Endometrial microvascular endothelial cells (primary cell): Measurements from ENCODE around the gene LIN54. TPM values are rescaled to one million over a fixed set of nuclear protein-coding genes. Genes with fewer than 3 reads are reported as not detected.
"Not testable (repeated sequence)": the region's sequence is repeated elsewhere in the genome, so short reads cannot be mapped to it uniquely, and the experiment has no call there.

Source experiments
- in situ Hi-C: cut with HindIII; loops from 2 replicates; pipeline ENCODE4 v1.10.0; 2017; ENCODE audit warnings: low sequenced_read_pairs, low pct_unique_long_range_greater_than_20kb; ENCODE audit errors: inconsistent ontology term
- total RNA-seq: library from RNA; depleted of rRNA; stranded (reverse); fragments of >200 nt; gene quantifications from one replicate; pipeline ENCODE4 v1.2.3, GENCODE V29; 2015; ENCODE audit errors: inconsistent ontology term

LIN54 gene
- total RNA-seq, 1 donor from 2014 or later, result 12.8 TPM

GRCh38 chr4:83013902-83014301, 3.3 kb upstream of the LIN54 start:
- in situ Hi-C loops, result no loop called here

DNA sequence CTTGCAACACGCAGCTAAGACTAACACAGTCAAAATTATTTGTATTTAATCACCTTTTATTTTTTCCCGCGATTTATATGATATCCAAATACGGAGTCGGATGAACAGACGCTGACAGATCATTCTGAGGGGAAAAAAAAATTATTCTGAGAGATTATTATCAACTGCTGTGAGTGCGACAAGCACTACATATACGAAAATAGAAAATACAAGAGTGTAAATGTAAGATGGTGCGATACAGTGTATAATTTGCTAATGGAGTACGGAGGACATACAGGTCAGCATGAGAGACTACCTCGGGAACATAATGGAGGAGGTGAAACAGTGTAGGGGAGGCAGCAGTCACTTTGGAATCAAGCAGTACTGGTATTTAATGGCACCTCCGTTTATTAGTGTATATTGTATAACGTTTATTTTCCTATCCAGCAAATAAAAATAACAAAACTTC, 2.8 kb upstream of the LIN54 start:
- in situ Hi-C loops, result no loop called here

DNA sequence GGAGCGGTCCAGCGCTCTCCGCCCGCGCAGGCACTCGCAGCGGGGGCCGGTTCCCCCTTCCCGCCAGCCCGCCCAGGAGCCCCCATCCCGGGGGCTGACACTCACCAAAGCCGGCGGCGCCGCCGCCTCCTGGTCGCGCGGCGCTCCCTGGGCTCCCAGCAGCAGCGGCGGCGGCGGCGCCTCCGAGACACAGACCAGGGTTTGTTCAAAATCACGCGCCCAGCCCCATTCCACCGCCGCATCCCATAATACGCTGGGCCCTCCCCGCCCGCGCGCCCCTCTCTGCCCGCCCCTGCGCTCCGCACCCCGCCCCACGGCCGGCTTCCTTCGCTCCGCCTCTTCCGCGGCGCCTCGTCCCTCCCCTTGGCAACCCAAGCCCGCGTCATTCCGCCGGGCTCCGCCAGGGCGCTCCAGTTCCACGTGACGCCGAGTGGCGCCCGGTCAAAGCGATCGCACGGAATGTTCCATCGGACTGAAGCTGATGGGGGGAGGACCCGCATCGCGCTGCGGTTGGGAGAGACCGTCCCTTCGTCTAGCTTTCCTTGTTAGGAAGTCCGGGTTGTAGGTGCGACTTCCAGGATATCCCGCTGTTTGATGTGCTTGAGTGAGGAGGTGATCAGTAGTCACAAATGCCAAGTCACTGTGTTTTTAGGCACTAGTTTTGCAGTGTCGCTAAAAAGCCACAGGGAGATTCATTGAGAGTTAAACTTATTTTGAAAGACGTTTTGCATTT, 2.2 kb upstream of the LIN54 start:
- in situ Hi-C loops, result no loop called here

DNA sequence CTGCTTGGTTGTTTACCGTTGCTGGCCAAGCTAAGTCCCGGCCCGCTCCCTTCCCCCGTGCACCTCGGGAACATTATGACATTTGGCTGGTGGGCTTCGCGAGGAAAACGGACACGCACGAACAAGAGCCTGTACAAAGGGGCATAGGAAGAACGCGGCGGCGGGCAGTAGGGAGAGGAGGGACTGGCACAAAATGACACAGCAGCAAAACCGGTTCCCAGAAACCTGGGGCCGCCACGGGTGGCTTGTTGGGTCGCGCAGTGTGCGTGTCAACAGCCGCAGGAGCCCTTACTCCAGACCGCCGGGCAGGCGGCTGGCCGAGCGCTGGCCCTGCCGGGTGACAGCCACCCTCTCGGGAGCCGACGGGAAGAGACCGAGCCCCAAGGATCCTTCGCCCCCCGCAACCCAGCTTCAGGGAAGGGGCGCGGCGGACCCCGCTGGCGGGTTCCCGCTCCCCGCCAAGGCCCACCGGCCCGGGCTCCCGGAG, 1.6 kb upstream of the LIN54 start:
- in situ Hi-C loops, result no loop called here

DNA sequence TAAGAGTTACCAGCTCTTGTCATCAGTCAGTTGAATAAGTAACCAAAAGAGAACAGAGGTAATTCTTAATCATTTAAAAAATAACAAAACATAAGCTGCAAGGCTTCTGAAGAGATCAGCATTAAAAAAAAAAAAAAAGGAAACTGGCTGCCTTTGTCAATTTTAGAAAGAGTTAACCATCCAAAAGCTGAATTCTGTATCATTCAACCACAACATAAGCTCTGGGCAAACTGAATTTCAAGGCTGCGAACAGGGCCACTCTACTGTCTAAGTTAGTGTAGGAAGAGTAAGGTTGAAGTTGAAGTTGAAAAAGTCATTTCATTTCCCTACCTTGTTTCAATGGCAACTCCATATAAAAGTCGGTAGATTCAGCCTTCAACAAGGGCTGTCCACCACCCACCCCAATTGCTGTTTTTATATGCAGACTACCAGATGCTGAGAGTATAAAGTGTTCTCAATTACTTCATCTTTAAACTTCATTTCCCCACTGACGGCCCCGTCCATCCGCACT, 1.1 kb upstream of the LIN54 start:
- in situ Hi-C loops, result no loop called here

DNA sequence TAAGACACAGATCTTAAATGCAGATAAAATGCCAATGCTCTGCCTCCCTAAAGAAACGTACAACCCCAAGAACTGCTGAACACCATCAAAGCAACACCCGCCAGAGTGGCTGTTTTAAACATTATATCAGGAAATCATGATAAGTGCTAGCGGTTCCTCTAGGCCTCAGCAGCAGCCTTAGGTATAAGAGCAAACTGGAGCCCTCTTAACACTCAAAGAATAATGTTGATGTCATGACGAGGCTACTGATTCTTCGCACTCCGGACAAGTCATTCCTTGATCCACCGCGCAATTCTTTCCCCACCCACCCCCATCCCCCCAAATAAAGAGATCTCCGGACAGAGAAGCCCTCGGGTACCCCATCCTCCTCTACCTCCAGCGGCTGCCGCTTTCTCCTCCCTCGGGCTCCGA, 507 bp downstream of the LIN54 start:
- in situ Hi-C loops, result no loop called here

DNA sequence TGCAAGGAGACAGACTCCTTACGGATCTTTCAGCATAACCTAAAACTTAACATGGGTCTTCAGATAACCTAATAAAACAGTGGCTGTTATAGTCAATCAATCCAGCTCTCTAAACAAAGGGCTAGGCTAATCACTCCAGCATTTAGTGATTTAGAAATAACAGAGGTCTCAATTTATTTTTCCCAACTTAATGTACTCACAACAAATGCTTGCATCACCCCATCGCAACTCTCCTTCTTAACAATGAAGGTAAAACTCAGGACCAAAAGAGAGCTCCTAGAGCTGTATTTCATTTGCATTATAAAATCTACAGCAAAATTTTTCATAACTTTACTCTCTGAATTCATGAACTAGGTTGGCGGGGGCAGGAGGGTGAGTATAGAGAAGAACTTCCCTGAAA, 1.1 kb downstream of the LIN54 start:
- in situ Hi-C loops, result no loop called here

- in situ Hi-C loops, result not testable (repeated sequence)
Observed at GRCh38 chr4:83003044-83003791, 7.4 kb downstream of the LIN54 start.

DNA sequence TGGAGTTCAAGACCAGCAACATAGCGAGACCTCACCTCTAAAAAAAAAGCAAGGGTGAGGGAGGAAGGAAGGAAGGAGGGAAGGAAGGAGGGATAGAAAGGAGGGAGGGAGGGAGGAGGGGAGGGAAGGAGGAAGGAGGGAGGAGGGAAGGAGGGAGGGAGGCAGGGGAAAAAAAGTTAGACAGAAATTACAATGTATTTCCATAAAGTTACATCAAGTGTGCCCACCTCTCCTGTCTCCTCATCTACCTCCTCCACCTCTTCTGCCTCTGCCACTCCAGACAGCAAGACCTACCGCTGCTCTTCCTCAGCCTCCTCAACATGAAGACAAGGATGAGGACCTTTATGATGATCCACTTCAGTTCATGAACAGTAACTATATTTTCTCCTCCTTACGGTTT, 8.3 kb downstream of the LIN54 start:
- in situ Hi-C loops, result no loop called here

DNA sequence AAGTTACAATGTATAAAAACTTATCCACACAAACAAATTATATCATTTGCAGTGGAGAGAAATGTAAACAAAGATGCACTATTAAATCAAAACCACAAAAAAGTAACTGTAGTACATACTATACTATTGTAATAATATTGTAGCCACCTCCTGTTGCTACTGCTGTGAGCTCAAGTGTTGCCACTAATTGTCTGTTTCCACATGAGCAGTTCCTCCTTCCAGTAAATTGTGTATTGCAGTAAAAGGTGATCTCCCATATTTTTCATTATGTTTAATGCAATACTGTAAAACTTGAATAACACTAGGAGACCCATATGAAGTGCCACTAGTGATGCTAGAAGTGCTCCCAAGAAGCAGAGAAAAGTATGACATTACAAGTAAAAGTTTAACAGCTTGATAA, 11.7 kb downstream of the LIN54 start:
- in situ Hi-C loops, result no loop called here

DNA sequence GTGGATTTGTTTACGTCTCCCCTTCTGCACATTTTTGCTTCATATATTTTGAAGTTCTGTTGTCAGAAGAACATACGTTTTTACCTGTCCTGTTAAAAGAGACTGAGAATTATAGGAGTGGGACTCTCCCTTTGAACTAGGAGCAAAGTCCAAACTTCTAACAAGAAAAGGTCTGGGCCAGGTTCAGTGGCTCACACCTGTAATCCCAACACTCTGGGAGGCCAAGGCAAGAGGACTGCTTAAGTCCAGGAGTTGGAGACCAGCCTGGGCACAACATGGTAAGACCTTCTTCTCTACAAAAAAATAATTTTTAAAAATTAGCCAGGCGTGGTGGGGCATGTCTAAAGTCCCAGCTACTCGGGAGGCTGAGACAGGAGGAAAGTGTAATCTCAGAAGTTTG, 15.8 kb downstream of the LIN54 start:
- in situ Hi-C loops, result no loop called here

DNA sequence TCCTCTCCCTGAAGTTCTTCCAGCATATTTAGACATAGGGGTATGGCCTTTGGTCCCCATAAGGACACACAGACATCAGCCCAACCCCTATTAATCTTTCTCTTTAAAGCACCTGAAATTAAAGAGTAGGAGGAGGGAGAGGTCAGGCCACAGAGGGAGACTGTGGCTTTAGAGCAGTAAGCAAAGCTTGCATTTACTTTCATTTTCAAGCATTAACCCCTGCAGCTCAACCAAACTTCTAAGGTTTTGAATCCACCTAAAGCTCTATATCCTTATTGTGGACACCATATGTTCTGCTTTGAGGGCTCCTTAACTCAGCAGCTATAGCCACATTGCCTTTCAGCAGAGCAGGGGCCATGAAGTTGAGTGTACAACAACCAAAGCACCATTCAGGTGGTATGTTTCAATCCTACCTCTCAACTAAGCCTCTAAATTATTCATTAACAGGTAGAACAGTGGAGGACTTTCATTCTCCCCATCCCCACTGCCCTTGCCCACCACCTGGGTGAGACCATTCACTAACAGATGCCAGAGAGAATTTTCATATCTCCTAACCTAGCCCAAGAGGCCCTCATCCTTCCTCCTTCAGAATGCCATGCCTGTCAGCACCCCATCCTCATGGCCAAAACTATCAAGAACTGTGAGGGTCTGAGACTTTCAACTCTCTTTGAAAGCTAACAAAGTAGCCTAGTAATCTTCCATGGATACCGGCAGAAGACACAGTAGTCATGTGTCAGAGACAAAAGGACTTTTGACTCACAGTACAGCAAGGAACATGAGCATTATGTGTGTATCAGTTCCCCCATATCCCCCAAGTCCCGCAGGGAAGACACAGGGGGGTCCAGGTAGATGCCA, 20.8 kb downstream of the LIN54 start:
- in situ Hi-C loops, result no loop called here

- in situ Hi-C loops, result no loop called here
Observed at GRCh38 chr4:82988323-82988832, 22.2 kb downstream of the LIN54 start.

DNA sequence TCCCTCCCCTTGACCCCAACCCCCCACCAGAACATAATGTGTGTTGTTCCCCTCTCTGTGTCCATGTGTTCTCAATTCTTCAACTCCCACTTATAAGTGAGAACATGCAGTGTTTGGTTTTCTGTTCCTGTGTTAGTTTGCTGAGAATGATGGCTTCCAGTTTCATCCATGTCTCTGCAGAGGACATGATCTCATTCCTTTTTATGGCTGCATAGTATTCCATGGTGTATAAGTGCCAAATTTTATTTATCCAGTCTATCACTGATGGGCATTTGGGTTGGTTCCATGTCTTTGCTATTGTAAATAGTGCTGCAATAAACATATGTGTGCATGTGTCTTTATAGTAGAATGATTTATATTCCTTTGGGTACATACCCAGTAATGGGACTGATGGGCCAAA, 23.1 kb downstream of the LIN54 start:
- in situ Hi-C loops, result not testable (repeated sequence)

DNA sequence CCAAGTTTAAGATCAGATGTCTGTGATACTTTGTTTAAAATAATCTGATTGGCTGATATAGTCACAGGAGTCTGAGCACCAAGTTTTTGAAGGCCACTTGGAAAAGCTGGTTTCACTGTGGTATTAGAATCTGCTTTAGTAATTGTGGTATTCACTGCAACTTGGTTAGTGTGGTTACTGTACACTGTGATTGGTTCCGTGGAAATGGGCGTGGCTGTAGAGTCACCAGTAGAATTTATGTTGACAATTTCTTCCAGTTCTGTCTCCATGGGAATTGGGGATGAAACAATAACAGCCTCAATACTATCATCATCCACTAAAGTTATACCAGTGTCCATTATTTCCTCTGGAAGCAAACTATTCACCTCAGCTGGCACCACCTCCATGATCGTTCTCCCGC, 26.2 kb downstream of the LIN54 start:
- in situ Hi-C loops, result no loop called here

DNA sequence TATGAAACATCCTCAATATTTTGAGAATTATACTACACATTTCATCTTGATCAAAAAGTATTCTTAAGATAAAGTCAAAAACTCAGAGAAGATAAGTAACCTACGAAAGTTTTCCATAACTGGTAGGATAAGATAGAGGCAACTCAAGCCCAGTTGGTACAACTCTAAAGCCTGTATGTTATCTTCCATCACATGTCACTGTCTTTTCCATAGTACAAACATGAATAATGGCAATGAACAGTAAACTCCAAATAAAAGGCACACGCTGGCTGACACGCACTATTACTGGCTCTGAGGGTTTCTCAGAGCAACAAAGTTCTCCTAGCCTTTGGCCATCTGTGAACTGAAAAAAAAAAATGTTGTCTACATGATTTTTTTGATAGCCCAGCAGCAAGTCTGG, 27.2 kb downstream of the LIN54 start:
- in situ Hi-C loops, result no loop called here

DNA sequence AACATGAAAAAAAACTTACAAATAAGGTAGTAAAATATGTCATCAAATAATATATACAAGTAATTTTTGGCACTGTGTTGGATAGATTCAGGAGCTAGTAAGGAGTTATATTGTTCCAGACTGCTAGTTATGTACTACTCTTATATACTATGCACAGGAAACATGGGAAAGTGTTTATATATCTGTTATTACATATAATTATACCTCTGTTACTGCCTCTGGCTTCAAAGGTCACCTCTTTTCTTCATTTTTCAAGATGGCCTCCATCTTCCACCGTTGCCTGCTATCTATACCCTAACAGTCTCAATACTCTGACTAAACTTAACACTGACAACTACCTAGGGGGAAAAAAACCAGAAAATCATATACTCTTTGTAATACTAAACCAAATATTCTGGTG, 29.5 kb downstream of the LIN54 start:
- in situ Hi-C loops, result no loop called here

GRCh38 chr4:82975792-82976191, 34.8 kb downstream of the LIN54 start:
- in situ Hi-C loops, result no loop called here

DNA sequence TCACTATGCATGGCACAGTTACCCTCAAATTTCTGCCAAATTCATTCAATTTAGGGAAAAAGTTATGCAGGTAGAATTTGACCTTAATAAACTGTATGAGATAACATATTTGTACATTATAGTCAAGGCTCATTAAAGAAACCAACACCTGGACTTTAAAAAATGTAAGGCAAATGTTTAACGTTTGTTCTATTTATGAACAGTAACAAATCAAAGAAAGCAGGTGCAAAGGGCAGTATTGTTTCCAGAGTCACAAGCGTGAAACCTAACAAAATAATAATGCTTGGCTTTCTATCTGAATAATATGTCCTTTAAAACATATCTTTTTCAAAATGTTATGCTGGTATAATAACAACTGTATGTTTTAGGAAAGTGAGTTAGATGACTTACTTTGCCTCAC, 41.2 kb downstream of the LIN54 start:
- in situ Hi-C loops, result no loop called here
